Right ventricle myocardium superior (tissue), 1 donor: ENCODE results near the gene NPAS4. TPM values are rescaled to one million over a fixed set of nuclear protein-coding genes. Genes with fewer than 3 reads are reported as not detected.
"Not testable (repeated sequence)": the region's sequence is repeated elsewhere in the genome, so short reads cannot be mapped to it uniquely, and the experiment has no call there.

Experiments used
- ATAC-seq: fragments of 200-7000 bp; cut with Tn5 transposase; one replicate; pipeline ENCODE4 v1.9.1; 2020; ENCODE audit warnings: mild to moderate bottlenecking; ENCODE audit not compliant: poor library complexity
- DNase-seq: peaks from one replicate; pipeline ENCODE4 v3.0.0-alpha.2; 2020
- intact Hi-C: fragments of 100-400 bp; cut with DNase I; formaldehyde crosslinking; loops from one replicate; pipeline ENCODE4 v1.11.2; 2022
- total RNA-seq: library from RNA; stranded (reverse); fragmentation: NEBNext Ultra II Directional; extraction: Animal tissue kit (Norgen Biotek cat#: 25700); gene quantifications from one replicate; pipeline ENCODE4 v1.2.1, GENCODE V29; 2021
- donor health status: DM: no; HTN: yes; CAD: no; lungs with severe emphysema.

The NPAS4 gene
- total RNA-seq, 1 donor from 2014 or later, result not detected

GRCh38 chr11:66414120-66414934 lies 6.5 kb upstream of the NPAS4 start:
- intact Hi-C loops, result no loop called here

DNA sequence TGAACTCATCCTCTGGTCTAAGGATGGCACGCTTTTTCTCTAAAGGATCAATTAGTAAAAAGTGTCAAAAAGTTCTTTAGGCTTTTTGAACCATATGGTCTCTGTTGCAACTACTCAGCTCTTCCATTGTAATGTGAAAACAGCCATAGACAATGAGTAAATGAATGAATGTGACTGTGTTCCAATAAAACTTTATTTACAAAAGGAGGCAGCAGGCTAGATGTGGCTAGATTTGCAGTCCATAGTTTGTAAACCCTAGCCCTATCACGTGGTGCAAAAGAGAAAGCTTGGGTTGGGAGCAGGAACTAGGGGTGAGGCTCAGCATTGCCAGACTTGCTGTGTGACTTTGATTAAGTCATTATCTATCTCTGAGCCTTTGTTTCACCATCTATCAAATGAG lies 5.4 kb upstream of the NPAS4 start:
- ATAC-seq, result no peak
- no peak for DNase-seq
- intact Hi-C loops, result no loop called here

More at GRCh38 chr11:66414120-66414934, 6.5 kb upstream of the NPAS4 start:
- DNase-seq (no peak), ATAC-seq (no peak)

DNA sequence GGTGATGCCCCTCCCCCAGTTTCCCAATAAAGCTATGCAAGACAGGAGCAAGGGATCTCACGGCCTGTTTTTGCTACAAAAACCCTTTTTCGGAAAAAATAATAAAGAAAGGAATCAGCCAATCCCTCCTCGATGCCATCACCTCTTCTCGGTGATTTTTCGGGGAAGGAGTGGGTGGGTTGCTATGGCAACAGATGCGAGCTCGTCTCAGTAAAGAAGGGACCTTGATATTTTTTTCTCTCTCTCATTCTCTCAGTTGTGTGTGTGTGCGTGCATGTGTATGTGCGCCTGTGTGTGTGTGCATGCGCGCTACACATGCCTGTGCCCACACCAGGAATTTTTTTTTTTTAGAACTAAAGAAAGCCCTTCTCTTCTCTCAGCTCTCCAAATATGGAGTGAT lies 3.8 kb upstream of the NPAS4 start:
- intact Hi-C loops, result no loop called here
- DNase-seq (no peak), ATAC-seq (no peak)

DNA sequence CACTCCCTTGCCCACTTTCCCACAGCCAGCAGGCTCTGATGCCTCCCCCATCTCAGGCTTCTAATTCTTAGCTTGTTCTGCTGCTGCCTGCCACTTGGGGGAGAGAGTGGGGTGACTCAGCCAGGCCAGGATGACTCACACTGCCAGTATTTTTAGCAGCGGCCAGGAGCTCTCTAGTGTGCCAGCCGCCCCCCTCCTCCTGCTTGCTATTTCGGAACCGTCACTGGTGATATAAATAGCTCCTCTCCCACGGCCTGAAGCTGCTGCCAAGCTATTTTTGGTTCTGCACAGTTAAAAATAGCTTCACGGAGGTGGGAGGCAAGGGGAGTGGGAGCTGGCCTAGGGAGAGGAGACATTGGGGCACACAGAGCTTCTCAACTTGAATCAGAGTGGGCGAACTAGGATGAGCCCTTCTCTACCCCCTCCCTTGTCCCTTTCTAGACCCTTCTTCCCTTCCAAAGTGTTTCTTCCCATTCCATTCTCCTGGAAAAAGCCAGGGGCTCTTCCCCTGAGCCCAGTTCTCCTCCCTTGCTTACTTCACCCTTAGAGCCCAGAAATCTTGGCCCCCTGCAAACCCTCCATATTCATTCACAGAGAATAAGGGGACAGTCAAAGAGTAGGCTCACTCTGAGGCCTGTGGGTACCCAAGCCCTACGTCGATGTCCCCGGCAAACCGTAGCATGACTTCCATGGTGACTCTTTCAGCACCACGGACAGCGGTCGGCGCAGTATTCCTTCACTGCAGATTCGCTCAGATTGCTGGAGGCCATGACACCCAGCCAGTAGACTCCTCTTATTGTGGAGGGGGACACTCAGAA lies 2.5 kb upstream of the NPAS4 start:
- intact Hi-C loops, result no loop called here
- DNase-seq (peak; percentile 85), ATAC-seq (peak; percentile 97)

GRCh38 chr11:66418986-66419308 lies 1.9 kb upstream of the NPAS4 start:
- no peak for ATAC-seq
- DNase-seq, result no peak
- intact Hi-C loops, result no loop called here

DNA sequence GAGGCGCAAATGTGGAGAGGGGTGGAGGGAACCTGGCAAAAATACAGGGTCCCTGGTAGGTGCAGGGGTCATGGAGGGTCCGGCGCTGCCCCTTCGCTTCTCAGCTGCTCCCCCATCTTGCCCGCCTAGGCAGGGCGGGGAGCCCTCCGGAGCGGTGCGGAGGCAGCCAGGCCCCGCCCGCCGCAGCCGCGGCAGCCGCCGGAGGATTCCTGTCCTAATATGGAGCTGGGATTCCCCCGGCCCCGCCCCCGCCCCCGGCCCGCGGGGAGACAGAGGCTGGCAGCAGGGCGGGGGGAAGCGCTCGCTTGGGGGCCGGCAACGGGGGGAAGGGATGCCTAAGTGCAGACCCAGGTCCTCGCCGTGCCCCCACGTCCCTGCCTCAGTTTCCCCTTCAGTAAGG lies 1.0 kb upstream of the NPAS4 start:
- no peak for DNase-seq
- no peak for ATAC-seq
- intact Hi-C loops, result no loop called here

GRCh38 chr11:66421492-66422205 lies 814 bp downstream of the NPAS4 start:
- DNase-seq (peak; percentile 92), ATAC-seq (peak; percentile 90)
- intact Hi-C loops, result no loop called here

GRCh38 chr11:66426314-66426713 lies 5.5 kb downstream of the NPAS4 start:
- intact Hi-C loops, result no loop called here
- DNase-seq (no peak), ATAC-seq (no peak)

DNA sequence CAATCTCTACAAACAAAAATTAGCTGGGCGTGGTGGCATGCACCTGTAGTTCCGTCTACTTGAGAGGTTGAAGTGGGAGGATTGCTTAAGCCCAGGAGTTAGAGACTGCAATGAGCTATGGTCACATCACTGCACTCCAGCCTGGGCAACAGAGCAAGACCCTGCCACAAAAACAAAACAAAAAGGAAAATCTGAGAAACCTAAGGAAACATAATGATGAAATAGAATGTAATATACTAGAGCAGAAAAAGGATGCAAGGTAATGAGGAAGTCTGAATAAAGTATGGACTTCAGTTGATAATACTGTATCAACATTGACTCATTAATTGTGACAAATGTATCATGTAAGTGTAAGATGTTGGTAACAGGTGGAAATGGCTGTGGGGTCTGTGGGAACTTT lies 8.1 kb downstream of the NPAS4 start:
- intact Hi-C loops, result no loop called here
- no peak for ATAC-seq

GRCh38 chr11:66429983-66430602 lies 9.3 kb downstream of the NPAS4 start:
- ATAC-seq (peak; percentile 89), DNase-seq (peak; percentile 81)
- intact Hi-C loops, result loop anchor here (1.0 kb wide), 1 partner anchor 22 kb away; no protein-coding TSS in a partner anchor

More for the DNA sequence above, 8.1 kb downstream of the NPAS4 start:
- DNase-seq, result no peak

DNA sequence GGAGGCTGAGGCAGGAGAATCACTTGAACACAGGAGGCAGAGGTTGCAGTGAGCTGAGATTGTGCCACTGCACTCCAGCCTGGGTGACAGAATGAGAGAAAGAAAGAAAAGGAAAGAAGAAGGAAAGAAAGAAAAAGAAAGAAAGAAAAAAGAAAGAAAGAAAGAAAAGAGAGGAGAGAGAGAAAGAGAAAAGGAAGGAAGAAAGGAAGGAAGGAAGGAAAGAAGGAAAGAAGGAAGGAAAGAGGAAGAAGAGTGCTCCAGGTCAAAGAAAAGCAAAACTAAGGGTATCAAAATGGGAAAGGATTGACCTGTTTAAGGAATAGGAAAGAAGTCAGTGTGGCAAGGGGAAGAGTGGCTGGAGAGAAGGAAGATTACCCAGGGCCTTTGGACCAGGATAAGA lies 10.5 kb downstream of the NPAS4 start:
- DNase-seq, intact Hi-C loops, ATAC-seq: not testable (repeated sequence)

DNA sequence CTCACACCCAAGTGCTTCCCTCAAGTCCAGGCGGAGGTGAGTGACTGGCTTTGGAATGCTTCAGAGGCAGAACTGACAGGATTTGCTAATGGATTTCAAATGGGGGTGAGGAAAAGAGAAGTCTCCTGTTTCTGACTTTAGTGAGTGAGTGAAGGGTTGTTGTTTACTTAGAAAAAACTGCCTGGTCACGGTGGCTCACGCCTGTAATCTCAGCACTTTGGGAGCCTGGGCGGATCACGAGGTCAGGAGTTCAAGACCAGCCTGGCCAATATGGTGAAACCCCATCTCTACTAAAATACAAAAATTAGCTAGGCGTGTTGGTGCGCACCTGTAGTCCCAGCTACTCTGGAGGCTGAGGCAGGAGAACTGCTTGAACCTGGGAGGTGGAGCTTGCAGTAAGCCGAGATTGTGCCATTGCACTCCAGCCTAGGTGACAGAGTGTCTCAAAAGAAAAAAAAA lies 11.1 kb downstream of the NPAS4 start:
- ATAC-seq, DNase-seq, intact Hi-C loops: not testable (repeated sequence)

GRCh38 chr11:66432597-66432996 lies 11.8 kb downstream of the NPAS4 start:
- intact Hi-C loops, result no loop called here
- DNase-seq (no peak), ATAC-seq (no peak)

- DNase-seq, result no peak
- intact Hi-C loops, result no loop called here
- ATAC-seq, result no peak
Measured at GRCh38 chr11:66437979-66438503, 17.2 kb downstream of the NPAS4 start.

DNA sequence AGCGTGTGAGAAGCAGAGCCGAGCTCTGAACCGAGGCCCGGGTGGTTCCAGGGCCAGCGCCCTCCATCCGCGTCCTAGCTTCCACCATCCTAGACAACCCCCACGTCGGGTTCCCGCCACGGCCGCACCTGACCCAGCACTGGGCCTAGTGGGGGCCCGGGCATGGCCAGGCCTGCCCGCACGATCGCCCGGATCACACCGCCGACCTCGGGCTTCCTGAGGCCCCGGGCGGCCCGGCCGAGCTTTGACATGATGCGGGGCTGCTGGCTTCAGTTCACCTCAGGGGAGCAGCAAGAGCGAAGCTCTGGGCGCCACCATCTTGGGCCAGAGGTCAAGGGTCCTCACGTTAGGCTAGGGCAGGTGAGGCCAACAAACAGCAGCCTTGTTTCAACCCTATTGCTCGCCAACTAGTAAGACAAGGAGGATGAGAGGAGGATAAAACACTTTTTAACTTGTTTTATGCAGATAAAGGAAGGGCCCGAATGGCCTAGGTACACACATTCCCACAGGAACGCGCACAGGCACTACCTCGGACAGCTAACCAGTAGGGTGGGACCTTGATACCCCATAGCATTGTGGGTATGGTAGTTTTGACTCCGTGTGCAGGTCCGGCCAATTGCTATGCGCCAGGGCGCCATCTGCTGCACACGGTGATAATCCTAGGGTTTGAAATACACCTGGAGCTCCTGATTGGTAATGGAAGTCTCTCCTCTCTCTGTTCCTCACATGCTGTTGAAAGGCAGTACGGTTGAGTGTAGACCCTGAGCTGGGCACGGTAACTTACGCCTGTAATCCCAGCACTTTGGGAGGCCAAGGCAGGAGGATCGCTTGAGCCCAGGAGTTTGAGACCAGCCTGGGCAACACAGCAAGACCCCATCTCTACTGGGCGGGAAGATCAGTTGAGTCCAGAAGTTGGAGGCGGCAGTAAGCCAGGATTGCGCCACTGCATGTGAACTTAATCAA lies 17.9 kb downstream of the NPAS4 start, which contains the start of gene MRPL11:
TSS of gene MRPL11 (minus strand) at position 345 of the 963 bp plus-strand sequence. CDS start at position 251, 94 bp downstream.
- intact Hi-C loops, result no loop called here
- DNase-seq (peak; percentile 94), ATAC-seq (peak; percentile 100)

DNA sequence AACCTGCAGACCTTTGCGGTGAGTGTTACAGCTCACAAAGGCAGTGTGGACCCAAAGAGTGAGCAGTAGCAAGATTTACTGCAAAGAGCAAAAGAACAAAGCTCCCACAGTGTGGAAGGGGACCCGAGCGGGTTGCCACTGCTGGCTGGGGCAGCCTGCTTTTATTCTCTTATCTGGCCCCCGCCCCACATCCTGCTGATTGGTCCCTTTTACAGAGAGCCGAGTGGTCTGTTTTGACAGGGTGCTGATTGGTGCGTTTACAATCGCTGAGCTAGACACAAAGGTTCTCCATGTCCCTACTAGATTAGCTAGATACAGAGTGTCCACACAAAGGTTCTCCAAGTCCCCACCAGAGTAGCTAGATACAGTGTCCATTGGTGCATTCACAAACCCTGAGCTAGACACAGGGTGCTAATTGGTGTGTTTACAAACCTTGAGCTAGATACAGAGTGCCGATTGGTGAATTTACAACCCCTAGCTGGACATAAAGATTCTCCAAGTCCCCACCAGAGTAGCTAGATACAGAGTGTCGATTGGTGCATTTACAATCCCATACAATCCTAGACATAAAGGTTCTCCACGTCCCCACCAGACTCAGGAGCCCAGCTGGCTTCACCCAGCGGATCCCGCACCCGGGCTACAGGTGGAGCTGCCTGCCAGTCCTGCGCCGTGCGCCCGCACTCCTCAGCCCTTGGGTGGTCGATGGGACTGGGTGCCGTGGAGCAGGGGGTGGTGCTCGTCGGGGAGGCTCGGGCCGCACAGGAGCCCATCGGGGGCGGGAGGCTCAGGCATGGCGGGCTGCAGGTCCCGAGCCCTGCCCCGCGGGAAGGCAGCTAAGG lies 19.5 kb downstream of the NPAS4 start:
- DNase-seq, ATAC-seq, intact Hi-C loops: not testable (repeated sequence)
